ENCODE measurements around the gene HSCB.

DNA sequence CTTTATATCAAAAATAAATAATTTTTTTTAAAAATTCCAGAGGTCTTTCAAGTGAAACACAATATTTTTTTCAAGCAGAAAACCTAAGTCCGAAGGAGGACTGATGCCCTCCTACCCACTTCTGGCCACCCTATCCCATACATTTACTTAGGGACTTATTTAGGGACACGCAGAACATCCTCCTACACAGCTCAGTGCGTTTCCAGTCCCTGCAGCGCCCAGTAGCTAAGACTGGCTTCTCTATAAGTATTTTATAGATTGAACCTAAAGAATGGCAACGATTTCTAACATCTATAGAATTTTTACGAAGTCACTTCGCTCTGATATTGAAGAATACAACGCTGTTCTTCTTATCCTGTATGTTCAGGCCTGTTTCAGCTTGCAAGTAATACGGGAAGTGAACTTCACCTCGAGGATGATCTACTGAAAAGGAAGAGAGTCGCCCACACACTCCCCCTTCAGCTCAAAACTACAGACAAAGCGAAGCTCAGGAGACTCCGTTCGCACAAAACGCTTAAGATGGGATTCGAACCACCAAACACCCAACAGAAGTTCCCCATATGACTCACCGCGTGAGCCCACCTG is 547 bp upstream of the HSCB start:
- TF ChIP-seq CTCF (optimal IDR thresholded peaks at IDR 0.05 in 1 of 3, IDR thresholded peaks at IDR 0.05 in 1 of 3, conservative IDR thresholded peaks at IDR 0.05 in 1 of 3; ENCODE audit: extremely low read depth in 1 of 3, insufficient read depth in 2 of 3, low read length in 3 of 3): no peak
- no peak for TF ChIP-seq EZH2 (IDR thresholded peaks at IDR 0.05; ENCODE audit: low read length)
